C4-2B (cell line): Measurements from ENCODE around the gene RBFOX2.

Experiments used
- CTCF ChIP-seq: fragments of 450-650 bp; conservative IDR thresholded peaks from 2 replicates; pipeline ENCODE4 v1.5.1; 2017; ENCODE audit warnings: mild to moderate bottlenecking
- ZFX ChIP-seq: fragments of 450-650 bp; IDR thresholded peaks from 2 replicates; pipeline ENCODE4 v1.6.1; 2017

GRCh38 chr22:36048911-36049677, 20.5 kb upstream of the RBFOX2 start:
- TF ChIP-seq CTCF (no peak), ZFX (no peak)
